GM18508 (cell line): ENCODE data around the gene ATP8A1.
A peak's percentile ranks its signal among the peaks of the same experiment; 100 is the strongest.

ENCODE experiments used
- ATAC-seq: cut with Tn5 transposase; IDR thresholded peaks from one replicate; pipeline ENCODE4 v1.9.1; 2021; ENCODE audit warnings: moderate number of reproducible peaks; ENCODE audit not compliant: insufficient read depth, unreplicated experiment

The ATP8A1 gene

GRCh38 chr4:42579903-42580302 is 77.0 kb downstream of the ATP8A1 start:
- ATAC-seq: no peak

- no peak for ATAC-seq
Observed at GRCh38 chr4:42578187-42578586, 78.7 kb downstream of the ATP8A1 start.

DNA sequence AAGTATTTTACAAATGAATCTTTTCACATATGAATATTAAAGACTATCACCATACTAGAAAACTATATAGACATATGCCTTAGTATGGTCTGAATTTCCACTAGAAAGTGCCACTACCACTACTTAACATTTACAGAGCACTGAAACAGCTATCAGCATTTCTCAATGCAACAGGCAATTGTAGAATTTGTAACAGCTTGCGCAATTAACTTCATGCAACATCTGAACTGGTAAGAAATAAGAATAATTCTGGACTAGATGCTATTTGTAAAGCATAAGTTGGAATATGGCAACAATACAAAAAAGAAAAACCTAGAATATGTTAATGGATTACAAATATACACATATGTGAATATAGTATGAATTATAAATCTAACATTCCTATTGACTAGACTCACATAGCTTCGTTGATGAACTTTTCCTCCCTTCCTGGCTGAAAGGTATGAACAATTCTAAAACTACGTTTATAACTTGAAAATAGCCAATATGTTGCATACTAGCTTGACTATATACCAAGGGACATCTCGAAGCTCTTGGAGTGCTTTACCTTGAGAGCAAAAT is 82.0 kb downstream of the ATP8A1 start:
- no peak for ATAC-seq

DNA sequence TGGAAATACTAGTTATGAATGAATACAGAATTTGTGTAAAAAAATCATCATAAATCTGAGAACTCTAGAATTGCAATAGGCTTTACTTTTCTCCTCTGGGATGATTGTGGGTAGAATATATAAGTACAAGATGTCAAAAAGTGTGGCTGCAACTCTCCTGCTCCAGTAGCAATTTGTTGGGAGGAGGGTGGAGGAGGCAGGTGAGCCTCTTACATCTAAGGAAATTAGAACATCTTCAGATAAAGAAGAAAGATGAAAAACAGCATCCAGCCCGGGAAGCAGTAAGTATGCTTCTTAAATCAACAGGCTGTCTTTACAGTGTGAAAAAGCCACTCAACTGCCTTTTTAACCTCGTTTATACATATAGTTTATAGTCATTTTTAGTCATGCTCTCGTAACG is 83.7 kb downstream of the ATP8A1 start:
- ATAC-seq: no peak

GRCh38 chr4:42570221-42570620 is 86.7 kb downstream of the ATP8A1 start:
- no peak for ATAC-seq

GRCh38 chr4:42568610-42569207 is 88.2 kb downstream of the ATP8A1 start:
- ATAC-seq: peak; percentile 80

GRCh38 chr4:42566835-42567234 is 90.1 kb downstream of the ATP8A1 start:
- ATAC-seq: no peak

DNA sequence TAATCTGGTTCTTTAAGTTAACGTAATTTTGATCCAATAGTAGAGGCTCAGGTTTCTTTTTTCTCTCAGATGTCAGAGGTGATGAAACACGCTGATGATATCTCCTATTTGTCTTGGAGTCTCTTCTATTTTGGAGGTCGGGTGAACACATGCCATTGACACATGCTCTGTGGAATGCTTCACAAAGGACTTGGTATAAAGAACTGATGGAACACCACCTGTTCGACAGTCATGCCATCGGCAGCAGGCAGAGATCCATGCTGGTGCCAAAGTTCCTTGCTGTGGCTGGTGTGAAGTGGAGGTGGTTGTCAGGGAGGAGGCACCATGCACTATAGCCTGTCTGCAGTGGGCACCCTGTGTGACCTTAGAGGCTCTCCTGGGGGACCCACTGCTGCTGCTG is 94.9 kb downstream of the ATP8A1 start:
- ATAC-seq: no peak

- no peak for ATAC-seq
Observed at GRCh38 chr4:42561031-42561430, 95.9 kb downstream of the ATP8A1 start.

DNA sequence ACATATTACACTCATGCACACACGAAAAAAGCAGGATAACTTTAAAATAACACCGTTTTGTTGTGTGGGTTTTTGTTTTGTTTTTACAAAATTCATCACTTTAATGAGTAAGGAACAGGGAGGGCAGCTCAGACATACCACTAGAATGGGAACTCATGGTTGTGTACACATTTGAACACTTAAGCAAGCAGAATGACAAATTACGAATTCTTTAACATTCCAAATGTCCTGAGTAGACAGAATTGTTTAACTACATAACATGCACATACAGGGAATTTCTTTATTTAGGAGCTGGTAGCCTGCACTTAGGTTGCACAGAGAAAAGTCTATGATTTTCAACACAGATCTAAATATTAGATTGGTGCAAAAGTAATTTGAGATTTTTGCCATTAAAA is 96.4 kb downstream of the ATP8A1 start:
- no peak for ATAC-seq

DNA sequence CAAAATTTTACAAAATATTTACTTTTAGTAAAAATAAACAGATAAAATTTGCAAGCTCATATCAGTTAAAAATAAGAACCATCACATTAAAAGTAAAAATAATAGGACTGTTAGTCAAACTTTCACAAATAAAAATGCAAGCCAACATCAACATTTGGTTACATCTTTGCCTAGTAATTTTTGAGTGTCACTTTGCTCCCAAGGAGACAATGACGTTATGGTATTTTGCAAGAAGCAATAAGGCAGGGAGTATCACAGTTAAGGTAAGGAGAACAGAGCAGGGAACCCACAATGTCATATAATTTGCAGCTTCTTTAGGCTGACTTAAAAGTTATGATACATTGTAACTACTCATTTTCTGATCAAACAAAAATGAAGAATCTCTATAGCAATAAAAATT is 98.7 kb downstream of the ATP8A1 start:
- ATAC-seq: no peak

- ATAC-seq: no peak
Observed at GRCh38 chr4:42555828-42556227, 101.1 kb downstream of the ATP8A1 start.

- ATAC-seq: no peak
Observed at GRCh38 chr4:42554072-42554471, 102.8 kb downstream of the ATP8A1 start.

DNA sequence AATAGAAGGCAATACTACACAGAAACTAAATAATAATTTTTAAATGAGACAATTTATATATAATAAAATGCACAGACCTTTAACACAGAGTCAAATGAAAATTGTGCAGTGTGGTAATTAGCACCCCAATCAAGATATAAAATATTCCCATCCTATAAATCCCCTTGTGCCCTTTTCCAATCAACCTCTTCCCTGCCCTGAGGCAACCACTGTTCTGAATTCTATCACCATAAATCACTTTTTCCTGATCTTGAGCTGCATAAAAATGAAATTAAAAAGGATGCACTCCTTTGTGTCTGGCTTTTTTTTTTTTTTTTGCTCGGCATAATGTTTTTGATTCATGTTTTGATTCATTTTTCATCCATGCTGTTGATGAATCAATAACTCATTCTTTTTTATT is 107.0 kb downstream of the ATP8A1 start:
- ATAC-seq: no peak

DNA sequence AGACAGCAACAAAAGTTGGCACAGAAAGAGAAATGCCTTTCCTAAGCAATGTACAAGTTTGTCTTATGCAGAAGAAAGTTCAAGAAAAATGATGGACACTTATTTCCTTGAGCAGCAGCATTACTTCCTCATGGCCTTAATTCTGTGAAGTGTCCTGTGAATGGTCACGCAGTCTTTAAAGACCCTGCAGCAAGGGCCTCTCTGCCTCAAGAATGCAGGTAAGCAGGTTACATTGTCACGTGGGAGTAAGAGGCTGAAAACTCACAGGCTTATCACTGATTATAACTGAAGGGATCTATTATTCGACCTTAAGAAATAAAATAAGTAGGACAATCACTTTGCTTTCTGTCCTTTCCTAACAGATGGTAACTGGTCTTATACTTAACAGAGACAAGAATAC is 109.1 kb downstream of the ATP8A1 start:
- no peak for ATAC-seq

DNA sequence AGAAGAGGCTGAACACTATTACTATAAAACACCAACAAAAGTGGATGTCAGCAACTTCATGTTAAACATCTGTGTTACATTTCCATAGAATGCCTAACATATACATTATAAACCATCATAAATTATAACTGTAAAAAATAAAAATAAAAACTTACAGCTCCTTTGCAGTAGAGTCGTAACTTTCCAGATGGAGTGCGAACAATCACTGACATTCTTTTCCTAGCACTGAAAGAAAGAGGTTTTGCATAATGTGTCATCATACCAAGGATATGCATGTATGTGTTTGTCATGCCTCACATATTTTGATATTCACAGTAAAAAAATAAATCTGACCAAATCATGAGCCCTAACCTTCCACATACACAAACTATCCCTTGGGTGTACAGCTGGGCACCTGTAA is 113.1 kb downstream of the ATP8A1 start:
- ATAC-seq: no peak

GRCh38 chr4:42543126-42543525 is 113.8 kb downstream of the ATP8A1 start:
- no peak for ATAC-seq

- no peak for ATAC-seq
Observed at GRCh38 chr4:42541647-42542046, 115.3 kb downstream of the ATP8A1 start.

DNA sequence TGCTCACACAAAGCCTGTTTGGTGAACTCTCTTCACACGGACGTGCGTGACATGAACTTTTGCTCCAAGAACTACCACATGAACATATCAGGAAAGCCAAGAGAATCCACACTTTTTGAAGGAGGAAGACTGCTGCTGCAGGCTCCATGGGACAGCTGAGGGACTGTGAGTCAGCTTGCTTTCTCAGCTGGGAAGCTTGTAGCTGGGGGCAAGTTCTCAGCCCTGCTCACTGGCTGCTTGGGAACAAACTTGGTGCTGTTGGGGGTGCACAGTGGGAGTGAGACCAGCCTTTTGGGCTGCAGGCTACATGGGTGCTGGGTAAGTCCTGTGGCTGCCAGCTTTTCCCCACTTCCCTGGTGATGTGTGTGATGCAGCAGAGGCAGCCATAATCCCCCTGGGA is 123.9 kb downstream of the ATP8A1 start:
- no peak for ATAC-seq

DNA sequence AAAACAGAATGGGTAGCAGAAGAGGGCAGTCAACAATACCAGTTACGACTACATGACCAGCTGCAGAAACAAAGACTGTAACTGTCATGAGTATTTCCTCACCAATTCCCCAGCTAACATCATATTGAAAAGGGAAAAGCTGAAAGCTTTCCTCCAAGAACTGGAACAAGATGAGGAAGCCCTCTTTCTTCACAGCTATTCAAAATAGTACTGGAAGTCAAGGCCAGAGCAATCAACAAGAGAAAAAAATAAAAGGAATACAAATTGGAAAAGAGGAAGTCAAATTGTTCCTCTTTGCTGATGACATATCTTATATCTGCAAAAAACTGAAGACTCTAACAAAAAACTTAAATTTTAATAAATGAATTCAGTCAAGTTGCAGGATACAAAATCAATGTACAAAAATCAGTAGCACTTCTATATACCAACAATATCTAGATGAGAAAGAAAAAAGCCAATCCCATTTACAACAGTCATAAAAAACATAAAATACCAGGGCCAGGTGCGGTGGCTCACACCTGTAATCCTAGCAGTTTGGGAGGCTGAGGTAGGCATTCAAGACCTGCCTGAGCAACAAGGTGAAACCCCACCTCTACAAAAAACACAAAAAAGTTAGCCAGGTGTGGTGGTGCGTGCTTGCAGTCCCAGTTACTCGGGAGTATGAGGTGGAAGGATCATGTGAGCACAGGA is 125.4 kb downstream of the ATP8A1 start:
- no peak for ATAC-seq

DNA sequence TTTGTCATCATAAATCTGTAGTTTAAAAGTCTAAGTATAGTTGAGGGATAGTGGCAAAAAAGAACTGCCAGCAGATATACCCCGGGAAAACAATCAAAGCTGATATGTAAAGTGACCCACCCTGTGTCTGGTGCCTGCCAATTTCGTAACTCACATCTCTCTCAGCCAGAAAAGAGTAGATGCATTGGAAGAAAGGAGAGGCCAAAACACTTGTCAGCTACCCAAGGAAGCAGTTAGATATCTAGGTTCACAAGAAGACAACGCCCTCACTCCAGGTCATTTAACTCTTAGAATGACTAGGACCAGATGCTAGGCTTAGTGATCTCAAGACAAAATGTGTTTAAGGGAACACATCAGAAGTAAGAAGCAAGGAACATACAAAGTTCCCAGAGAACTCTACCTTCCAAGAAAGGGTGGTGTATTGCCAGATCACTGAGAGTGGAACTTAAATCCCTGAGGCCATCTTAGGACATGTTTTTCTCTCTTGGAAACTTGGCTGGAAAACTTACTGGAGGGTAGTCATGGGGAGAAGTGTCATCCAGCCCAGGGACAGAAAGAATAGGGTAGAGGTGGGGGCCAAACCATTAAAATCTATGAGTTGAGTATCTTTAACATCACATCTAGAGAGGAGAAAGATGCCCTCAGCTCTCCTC is 133.7 kb downstream of the ATP8A1 start:
- ATAC-seq: no peak
